ENCODE results near the gene YPEL1.

Gene YPEL1

GRCh38 chr22:21657020-21657359 is 78.6 kb downstream of the YPEL1 start:
- DNase-seq (ENCODE audit: low spot score) = no peak

- DNase-seq (ENCODE audit: low spot score) = no peak
These were observed 82.7 kb downstream of the YPEL1 start for GRCh38 chr22:21652547-21653545.

- DNase-seq (ENCODE audit: low spot score) = peak; percentile 98
These were observed 83.5 kb downstream of the YPEL1 start for GRCh38 chr22:21652010-21652546.

- peak; percentile 30 for DNase-seq (ENCODE audit: low spot score)
These were observed 84.0 kb downstream of the YPEL1 start for GRCh38 chr22:21651521-21652009.

GRCh38 chr22:21650823-21651520 is 84.6 kb downstream of the YPEL1 start:
- DNase-seq (ENCODE audit: low spot score) = no peak

GRCh38 chr22:21650280-21650679 is 85.3 kb downstream of the YPEL1 start:
- no peak for DNase-seq (ENCODE audit: low spot score)
